ENCODE data around the gene PPFIA4.

PPFIA4 gene

GRCh38 chr1:203104789-203105390, 78.6 kb downstream of the PPFIA4 start:
- DNase-seq = no peak

- no peak for DNase-seq
Measured at GRCh38 chr1:203112475-203112874, 86.2 kb downstream of the PPFIA4 start.

- no peak for DNase-seq
Measured at GRCh38 chr1:203113308-203113707, 87.0 kb downstream of the PPFIA4 start.

DNA sequence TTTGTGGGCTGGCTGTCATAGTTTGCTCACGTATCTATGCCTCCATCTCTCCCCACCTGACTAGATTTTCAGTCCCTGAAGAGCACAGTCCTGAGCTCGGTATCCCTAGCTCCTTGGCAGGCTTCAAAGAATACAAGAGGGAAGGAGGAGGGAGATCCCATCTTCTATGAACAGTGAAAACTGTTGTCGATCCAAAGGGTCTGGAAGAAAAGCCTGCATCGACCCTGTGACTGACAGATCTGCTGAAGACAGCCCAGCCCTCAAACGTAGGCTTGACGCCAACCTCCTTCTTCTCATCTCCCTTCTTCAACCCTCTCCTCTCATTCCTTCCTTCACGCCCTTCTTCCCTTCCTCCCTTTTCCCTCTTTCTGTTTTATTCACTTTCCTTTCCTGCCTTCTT, 87.9 kb downstream of the PPFIA4 start:
- no peak for DNase-seq

DNA sequence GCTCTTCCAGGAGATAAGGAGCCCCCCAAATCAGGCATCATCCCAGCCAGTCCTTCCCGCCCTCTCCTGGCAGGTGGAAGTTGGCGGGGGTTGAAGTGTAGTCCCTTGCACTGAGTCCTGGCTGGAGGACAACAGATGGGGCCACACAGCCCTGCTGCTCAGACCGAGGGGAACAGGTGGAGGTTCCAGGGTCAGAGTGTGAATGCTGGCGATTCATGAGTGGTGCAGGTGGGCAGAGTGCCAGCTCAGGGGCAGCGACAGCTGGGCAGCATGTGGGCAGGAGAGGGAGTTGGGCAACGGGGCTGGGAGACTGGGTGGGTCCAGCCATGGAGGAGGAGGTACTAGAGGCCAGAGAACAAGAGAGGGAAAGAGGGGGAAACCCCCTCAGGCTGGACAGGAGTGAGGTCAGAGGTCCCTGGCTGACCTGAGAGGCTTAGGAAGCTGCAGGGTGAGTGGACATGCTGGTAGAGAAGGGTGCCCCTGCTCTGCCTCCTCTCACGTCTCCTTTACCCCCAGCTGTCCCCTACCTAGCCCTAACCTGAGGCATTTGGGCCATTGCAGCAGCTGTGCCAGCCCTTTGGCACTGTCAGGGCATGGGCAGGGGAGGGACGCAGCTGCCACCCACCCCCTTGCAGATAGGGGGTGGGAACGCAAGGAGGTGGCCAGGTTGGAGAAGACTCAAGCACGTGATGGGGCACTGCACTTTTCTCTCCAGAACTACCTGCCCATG, 90.0 kb downstream of the PPFIA4 start:
- DNase-seq = no peak

- DNase-seq = peak; percentile 42
Measured at GRCh38 chr1:203117611-203118575, 91.6 kb downstream of the PPFIA4 start.

DNA sequence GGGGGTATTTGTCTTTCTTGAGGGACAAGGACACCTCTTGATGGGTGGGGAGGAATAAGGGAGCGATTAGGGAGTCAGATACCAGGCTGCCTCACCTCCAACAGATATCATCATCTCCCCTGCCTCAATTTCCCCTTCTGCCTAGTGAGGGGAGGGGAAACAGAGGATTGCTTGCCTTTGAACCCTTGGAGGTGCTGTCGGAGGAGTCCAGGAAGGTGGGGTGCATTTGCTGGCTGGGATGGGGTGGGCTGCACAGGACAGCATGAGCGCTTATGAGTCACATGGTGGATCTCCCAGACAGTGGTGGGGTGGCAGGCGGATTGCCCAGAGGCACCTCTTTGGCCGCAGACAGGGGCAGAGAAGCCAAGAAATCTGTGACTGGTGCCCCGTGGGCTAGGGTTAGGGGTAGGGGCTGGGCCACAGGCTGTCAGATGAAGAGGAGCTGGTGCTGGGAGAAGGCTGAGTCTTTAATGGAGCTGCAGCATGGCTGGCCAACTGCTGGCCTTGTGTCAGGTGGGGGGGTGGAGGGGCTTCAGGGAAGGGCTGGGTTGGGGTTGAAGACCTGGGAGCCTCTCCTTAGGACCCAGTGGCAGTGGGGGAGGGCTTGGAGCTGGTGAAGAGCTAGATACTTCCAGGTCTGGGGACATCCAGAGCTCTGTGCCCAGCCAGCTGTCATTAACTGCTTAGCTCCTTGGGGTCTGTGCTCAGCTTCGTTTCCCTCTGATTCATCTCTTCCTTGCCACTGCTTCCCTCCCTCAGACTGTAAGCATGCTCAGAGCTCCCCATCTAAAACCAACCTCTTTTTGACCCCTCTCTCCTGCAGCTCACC, 94.2 kb downstream of the PPFIA4 start:
- DNase-seq = no peak

DNA sequence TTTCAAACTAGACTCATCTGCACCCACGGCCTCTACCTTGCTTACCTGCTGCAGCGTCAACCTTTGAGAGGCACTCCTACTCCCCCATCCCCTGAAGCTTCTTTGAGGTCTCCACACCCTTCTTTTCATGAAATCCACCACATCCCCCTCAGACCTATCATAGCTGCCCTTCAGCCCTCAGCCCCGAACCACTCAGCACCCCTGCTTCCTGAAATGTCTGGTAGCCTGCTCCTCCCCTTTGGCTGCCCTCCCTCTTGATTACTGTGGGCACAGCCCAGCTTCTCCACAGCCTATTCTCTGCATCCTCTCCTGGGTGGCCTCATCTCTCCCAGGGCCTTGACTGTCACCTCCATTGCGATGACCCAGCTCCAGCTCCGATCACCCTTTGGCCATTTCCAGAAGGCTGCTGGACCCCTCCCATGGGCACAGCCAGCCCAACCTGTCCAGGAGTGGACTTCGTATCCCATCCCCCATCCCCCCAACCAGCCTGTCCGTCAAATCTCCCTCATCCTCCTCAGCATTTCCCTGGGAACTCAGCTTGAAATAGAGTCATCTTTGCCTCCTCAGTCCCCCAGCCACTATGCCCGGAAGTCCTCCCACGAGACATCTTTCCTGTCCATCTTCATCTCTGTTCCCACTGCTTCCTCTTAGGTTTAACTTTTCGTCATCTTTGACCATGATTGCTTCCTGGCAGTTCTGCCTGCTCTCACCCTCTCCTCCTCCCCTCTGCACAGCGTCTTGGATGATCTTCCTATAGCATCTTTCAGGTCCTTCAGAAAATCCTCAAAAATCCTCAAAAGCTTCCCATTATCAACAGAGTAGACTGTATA, 95.1 kb downstream of the PPFIA4 start:
- DNase-seq = no peak

- DNase-seq = no peak
Measured at GRCh38 chr1:203122159-203122558, 95.9 kb downstream of the PPFIA4 start.

GRCh38 chr1:203124011-203124410, 97.7 kb downstream of the PPFIA4 start:
- no peak for DNase-seq

DNA sequence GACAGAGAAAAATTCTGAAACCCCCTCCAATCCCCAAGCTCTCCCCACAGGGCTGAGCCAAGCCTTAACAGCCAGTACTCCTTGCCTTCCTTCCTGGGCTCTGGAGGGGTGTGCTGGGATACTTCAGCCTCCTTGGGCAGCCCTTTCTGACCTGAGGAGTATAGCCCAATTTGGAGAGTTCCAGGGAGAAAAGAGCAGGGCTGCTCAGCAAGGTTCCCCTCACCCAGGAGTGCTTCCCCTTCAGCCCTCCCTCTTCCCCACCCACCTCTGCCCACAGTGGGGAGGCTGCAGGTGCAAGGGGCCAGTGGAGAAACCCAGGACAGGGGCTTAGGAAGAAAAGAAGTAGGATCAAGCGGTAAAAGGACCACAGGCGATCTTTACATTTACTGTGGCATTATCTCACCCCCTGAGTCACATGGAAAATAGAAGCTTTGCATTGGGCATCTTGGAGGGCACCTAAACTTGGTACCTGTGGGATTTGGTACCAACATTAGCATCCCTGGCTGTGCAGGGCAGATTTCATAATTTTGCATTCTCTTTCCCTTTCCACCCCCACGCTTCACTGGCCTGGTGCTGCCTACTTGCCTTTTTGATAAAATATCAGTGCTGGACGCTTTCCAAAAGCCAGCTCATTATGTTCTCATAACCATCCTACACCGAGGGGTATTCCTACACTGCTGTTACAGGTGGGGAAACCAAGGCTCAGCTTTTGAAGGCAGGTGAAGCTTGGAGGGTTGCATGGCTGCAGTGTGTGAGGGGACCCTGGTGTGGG, 98.4 kb downstream of the PPFIA4 start:
- DNase-seq = no peak

DNA sequence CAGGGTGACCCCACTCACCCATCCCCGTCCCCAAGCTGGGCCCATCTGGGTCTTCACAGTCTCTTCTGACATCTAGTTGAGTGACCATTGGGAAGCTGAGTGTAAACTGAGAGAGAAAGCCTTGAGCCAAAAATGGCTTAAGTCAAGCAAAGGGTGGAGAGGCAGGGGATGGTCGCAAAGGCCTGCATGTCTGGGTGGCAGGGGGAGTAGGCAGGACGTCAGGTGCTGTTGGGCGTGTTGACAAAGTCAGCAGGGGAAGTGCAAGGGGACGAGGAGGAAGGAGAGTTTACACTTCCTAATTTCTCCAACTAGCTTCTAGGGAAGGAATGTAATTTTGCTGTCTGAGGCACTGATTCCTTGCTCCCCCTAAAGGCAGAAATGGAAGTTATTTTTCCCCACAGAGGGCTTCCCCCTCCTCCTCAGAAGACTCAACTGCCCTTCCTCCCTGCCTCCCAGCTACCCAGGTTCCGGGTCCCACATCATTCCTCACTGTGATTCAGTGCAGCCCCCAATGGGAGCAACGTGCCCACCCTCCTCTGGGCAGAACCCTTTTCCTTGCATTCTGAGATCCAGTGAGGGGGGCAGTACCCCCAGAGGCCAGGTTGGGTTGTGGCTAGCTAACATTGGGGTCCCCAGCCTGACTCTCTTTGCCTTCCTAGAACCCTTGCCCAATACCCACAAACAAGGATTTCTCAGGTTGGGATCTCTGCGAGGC, 100.0 kb downstream of the PPFIA4 start:
- DNase-seq = no peak

- no peak for DNase-seq
Measured at GRCh38 chr1:203126866-203127665, 100.8 kb downstream of the PPFIA4 start.

GRCh38 chr1:203127666-203128430, 101.6 kb downstream of the PPFIA4 start, which contains the start of gene ADORA1:
Gene ADORA1 (plus strand): TSS chr1:203127726. CDS start chr1:203128842, 1,116 bp downstream.
- no peak for DNase-seq

DNA sequence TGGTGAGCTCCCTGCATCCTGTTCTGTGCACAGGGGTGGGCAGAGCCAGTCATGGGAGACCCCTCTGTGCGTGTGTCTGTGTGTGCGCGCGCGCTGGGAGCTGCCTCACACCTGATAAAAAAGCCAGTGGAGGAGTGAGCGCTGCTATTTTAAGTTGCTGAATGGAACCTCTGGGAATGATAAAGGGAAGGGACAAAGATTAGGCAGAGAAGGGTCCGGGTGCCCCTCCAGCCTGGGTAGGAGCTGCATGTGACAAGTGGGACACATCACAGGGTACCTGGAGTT, 102.1 kb downstream of the PPFIA4 start:
- no peak for DNase-seq

Measured in stimulated activated CD4-positive, alpha-beta T cell treated with anti-CD3 and anti-CD28 coated beads, Interleukin-1b, Interleukin-23, amount 100 ng/mL, for 48 hours (primary cell).